HCT116 (cell line): ENCODE measurements around the gene IL23A. TPM values are rescaled to one million over a fixed set of nuclear protein-coding genes. Genes with fewer than 3 reads are reported as not detected.

ENCODE experiments used
- ATAC-seq: fragments of 200-7000 bp; cut with Tn5 transposase; 2 replicates; pipeline ENCODE4 v1.9.1; 2020; ENCODE audit warnings: mild to moderate bottlenecking, moderate library complexity
- BruUV-seq: library from RNA; stranded (reverse); fragments of 400-500 nt; replicated peaks from 2 replicates; lab custom pipeline; 2021; lab: Mats Ljungman, UMichigan
- CTCF ChIA-PET: fragments of 300-600 bp; sonication (Branson Sonifier 250); formaldehyde crosslinking; loops from one replicate; lab custom pipeline; 2021; ENCODE audit warnings: antibody characterized with exemption; lab: Charles Lee
- POLR2A ChIA-PET: fragments of 300-600, 350-600 bp; sonication (Branson Sonifier 250); formaldehyde crosslinking; loops from one replicate; lab custom pipeline; 2021; ENCODE audit warnings: antibody characterized with exemption; lab: Charles Lee
- RAD21 ChIA-PET, 2 experiments: fragments of 300-600 bp; sonication (Branson Sonifier 250); formaldehyde crosslinking; loops; one replicate each; lab custom pipeline; 2023; ENCODE audit warnings: low total read pairs in 2 of 2; ENCODE audit not compliant: uncharacterized antibody in 2 of 2, unreplicated experiment in 2 of 2, low non-redundant PET in 1 of 2; lab: Charles Lee
- DNase-seq: peaks from one replicate; pipeline ENCODE4 v3.0.0-alpha.2; 2010; ENCODE audit warnings: low read depth, low spot score
- H2AFZ ChIP-seq: fragments of 200-600 bp; shearing (Covaris generic), sonication (generic); 2 replicates; pipeline ENCODE4 v1.6.1; 2017; ENCODE audit warnings: low read depth, mixed run types, mixed read lengths, antibody characterized with exemption, low read length; ENCODE audit not compliant: poor library complexity, severe bottlenecking
- H3K27ac ChIP-seq: 2 replicates; pipeline ENCODE4 v1.5.1; 2012; ENCODE audit warnings: low read depth, low read length
- H3K27me3 ChIP-seq: fragments of 200-600 bp; sonication (generic); 2 replicates; pipeline ENCODE4 v1.6.1; 2016; ENCODE audit warnings: mixed run types, low read length, mixed read lengths; ENCODE audit not compliant: insufficient read depth
- H3K36me3 ChIP-seq, 2 experiments: fragments of 200-500 bp in 1 of 2; fragments of 200-600 bp in 1 of 2; sonication (Bioruptor generic) in 1 of 2; sonication (generic) in 1 of 2; 2 replicates each; pipeline versions ENCODE4 v1.5.1 to v1.6.1; 2014 to 2016; ENCODE audit warnings: low read length in 2 of 2, inconsistent platforms in 1 of 2, mixed read lengths in 1 of 2, mixed run types in 1 of 2; ENCODE audit not compliant: insufficient read depth in 2 of 2, control insufficient read depth in 1 of 2
- H3K4me1 ChIP-seq, 2 experiments: fragments of 200-600 bp in 1 of 2; sonication (generic) in 1 of 2; 2 replicates each; pipeline versions ENCODE4 v1.5.1 to v1.6.1; 2012 to 2017; ENCODE audit warnings: low read length in 2 of 2, inconsistent platforms in 1 of 2, mild to moderate bottlenecking in 1 of 2, mixed read lengths in 1 of 2, mixed run types in 1 of 2, moderate library complexity in 1 of 2; ENCODE audit not compliant: insufficient read depth in 2 of 2, control insufficient read depth in 1 of 2
- H3K4me2 ChIP-seq: fragments of 200-600 bp; sonication (generic); 2 replicates; pipeline ENCODE4 v1.6.1; 2017; ENCODE audit warnings: mixed run types, low read length, mixed read lengths
- H3K4me3 ChIP-seq, 2 experiments: fragments of 200-600 bp in 1 of 2; sonication (generic) in 1 of 2; replicated peaks in 1 of 2; 2 replicates each; pipeline ENCODE4 v1.5.1; 2011 to 2016; ENCODE audit warnings: low read length in 2 of 2, control low read depth in 1 of 2, low read depth in 1 of 2, mild to moderate bottlenecking in 1 of 2, mixed read lengths in 1 of 2, mixed run types in 1 of 2
- H3K79me2 ChIP-seq: fragments of 200-600 bp; sonication (generic); 2 replicates; pipeline ENCODE4 v1.6.1; 2017; ENCODE audit warnings: mild to moderate bottlenecking, mixed run types, low read length, moderate library complexity, mixed read lengths; ENCODE audit not compliant: insufficient read depth
- H3K9ac ChIP-seq: fragments of 200-600 bp; sonication (generic); 2 replicates; pipeline ENCODE4 v1.6.1; 2016; ENCODE audit warnings: low read length, mixed read lengths
- H3K9me2 ChIP-seq: fragments of 200-600 bp; sonication (generic), shearing (Covaris generic); 2 replicates; pipeline ENCODE4 v1.6.1; 2017; ENCODE audit warnings: mixed run types, mild to moderate bottlenecking, moderate library complexity; ENCODE audit not compliant: insufficient read depth
- H3K9me3 ChIP-seq, 2 experiments: fragments of 200-500 bp in 1 of 2; fragments of 200-600 bp in 1 of 2; sonication (Bioruptor generic) in 1 of 2; sonication (generic) in 1 of 2; 2 replicates each; pipeline ENCODE4 v1.6.1; 2014 to 2017; ENCODE audit warnings: low read length in 2 of 2, mixed read lengths in 2 of 2, inconsistent platforms in 1 of 2, low read depth in 1 of 2, mild to moderate bottlenecking in 1 of 2, mixed run types in 1 of 2, moderate library complexity in 1 of 2; ENCODE audit not compliant: control insufficient read depth in 1 of 2, insufficient read depth in 1 of 2
- H4K20me1 ChIP-seq: fragments of 200-600 bp; sonication (generic), shearing (Covaris generic); 2 replicates; pipeline ENCODE4 v1.6.1; 2017; ENCODE audit warnings: mixed run types, mild to moderate bottlenecking, moderate library complexity; ENCODE audit not compliant: insufficient read depth
- CBX3 ChIP-seq: IDR thresholded peaks from 2 replicates; pipeline ENCODE4 v1.6.1; 2012; ENCODE audit warnings: low read depth
- CEBPB ChIP-seq: IDR thresholded peaks from 2 replicates; pipeline ENCODE4 v1.6.1; 2012; ENCODE audit warnings: low read depth
- CTCF ChIP-seq, 3 experiments: fragments of 200-600 bp in 1 of 3; sonication (generic) in 1 of 3; IDR thresholded peaks in 2 of 3; conservative IDR thresholded peaks in 1 of 3; 2 replicates each; pipeline ENCODE4 v1.5.1; 2012 to 2017; ENCODE audit warnings: low read depth in 2 of 3, low read length in 2 of 3, antibody characterized with exemption in 1 of 3, borderline replicate concordance in 1 of 3, control low read depth in 1 of 3, mild to moderate bottlenecking in 1 of 3, mixed read lengths in 1 of 3, mixed run types in 1 of 3, moderate library complexity in 1 of 3; ENCODE audit not compliant: insufficient read depth in 1 of 3
- EGR1 ChIP-seq: IDR thresholded peaks from 2 replicates; pipeline ENCODE4 v1.6.1; 2012; ENCODE audit warnings: low read depth
- ELF1 ChIP-seq: IDR thresholded peaks from 2 replicates; pipeline ENCODE4 v1.6.1; 2012; ENCODE audit warnings: low read depth, borderline replicate concordance
- EZH2 ChIP-seq: fragments of 200-600 bp; sonication (generic); IDR thresholded peaks from 2 replicates; pipeline ENCODE4 v1.6.1; 2017; ENCODE audit warnings: antibody characterized with exemption, mixed run types
- FOSL1 ChIP-seq: IDR thresholded peaks from 2 replicates; pipeline ENCODE4 v1.6.1; 2012; ENCODE audit warnings: low read depth
- JUND ChIP-seq: IDR thresholded peaks from 2 replicates; pipeline ENCODE4 v1.6.1; 2012
- RAD21 ChIP-seq: IDR thresholded peaks from 2 replicates; pipeline ENCODE4 v1.6.1; 2012; ENCODE audit warnings: low read depth, mild to moderate bottlenecking
- SIN3A ChIP-seq: IDR thresholded peaks from 2 replicates; pipeline ENCODE4 v1.6.1; 2012; ENCODE audit warnings: low read depth
- SP1 ChIP-seq: IDR thresholded peaks from 2 replicates; pipeline ENCODE4 v1.6.1; 2012; ENCODE audit warnings: low read depth
- SRF ChIP-seq: IDR thresholded peaks from 2 replicates; pipeline ENCODE4 v1.6.1; 2012; ENCODE audit warnings: low read depth
- TCF7L2 ChIP-seq: IDR thresholded peaks from 2 replicates; pipeline ENCODE4 v1.7.0; 2011; ENCODE audit warnings: borderline replicate concordance, inconsistent platforms; ENCODE audit not compliant: insufficient read depth, insufficient read length; ENCODE audit errors: extremely low read depth
- ZBTB33 ChIP-seq: IDR thresholded peaks from 2 replicates; pipeline ENCODE4 v1.6.1; 2011; ENCODE audit warnings: mild to moderate bottlenecking, low read length, moderate library complexity; ENCODE audit not compliant: insufficient replicate concordance; ENCODE audit errors: extremely low read depth
- ZFX ChIP-seq: fragments of 450-650 bp; IDR thresholded peaks from 2 replicates; pipeline ENCODE4 v1.6.1; 2017
- intact Hi-C: fragments of 100-400 bp; cut with micrococcal nuclease; formaldehyde crosslinking; loops from 2 replicates; pipeline ENCODE4 v1.10.0; 2022
- total RNA-seq: library from RNA; stranded (reverse); gene quantifications from one replicate; pipeline ENCODE4 v1.2.1, GENCODE V29; 2021; ENCODE audit not compliant: unreplicated experiment
- TF ChIP-seq, protein P1 (sequence below): IDR thresholded peaks from 2 replicates; pipeline ENCODE4 v1.6.1; 2012; ENCODE audit warnings: low read depth
- TF ChIP-seq, protein P2 (sequence below): IDR thresholded peaks from 2 replicates; pipeline ENCODE4 v1.6.1; 2012

IL23A gene
- total RNA-seq, 1 experiment from 2014 or later, result 0.59 TPM

DNA sequence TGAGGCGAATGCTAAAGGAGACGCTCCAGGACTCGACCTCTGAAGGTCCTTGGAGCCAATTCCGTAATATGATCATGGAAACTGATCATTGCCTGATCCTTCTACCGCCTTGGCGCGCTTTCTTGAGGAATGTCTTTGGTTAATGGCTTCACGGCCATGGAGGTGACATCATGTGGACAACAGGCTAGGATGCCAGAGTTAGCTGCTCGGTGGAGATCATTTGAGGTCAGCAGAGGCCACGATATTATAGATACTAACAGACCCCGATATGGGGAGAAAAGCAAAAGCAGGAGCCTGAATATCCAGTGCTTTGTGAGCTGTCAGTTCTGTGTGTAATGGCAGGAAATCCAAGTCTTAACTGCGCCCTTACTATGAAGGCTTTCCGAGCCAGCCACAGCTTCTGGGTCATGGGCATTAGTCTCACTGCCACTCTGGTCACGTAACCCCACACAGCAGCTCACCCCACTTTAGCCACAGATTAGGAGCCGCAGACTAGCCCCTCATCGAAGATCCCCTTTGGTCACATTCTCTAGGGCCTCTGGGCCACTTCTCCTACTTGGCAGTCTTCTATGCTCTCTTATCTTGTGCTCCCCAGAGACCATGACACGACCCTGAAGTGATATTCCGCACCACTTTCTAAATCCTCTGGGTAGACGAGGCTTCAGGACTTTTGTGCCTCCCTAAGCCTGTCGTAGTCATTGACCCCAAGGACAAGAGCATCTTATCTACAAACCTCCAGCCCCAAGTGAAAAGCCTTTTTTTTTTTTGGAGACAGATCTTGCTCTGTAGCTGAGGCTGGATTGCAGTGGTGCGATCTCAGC, 37.8 kb upstream of the IL23A start (continued):
- no peak for TF ChIP-seq ELF1

GRCh38 chr12:56304276-56304675, 34.4 kb upstream of the IL23A start:
- Histone ChIP-seq H3K9me3 (no peaks in the 10 kb centered on the region), H3K9me2 (no peaks in the 10 kb centered on the region), H4K20me1 (no peaks in the 10 kb centered on the region), H3K79me2 (peaks cover 14% of the 10 kb centered on the region), H3K36me3 (peaks cover 9 to 13% of the 10 kb centered on the region in 2 experiments; a peak in 3 of 4 replicates), H3K4me1 (peaks cover 14 to 20% of the 10 kb centered on the region in 2 experiments; a peak in 3 of 4 replicates), H3K4me3 (no peak overlapping the region), H3K27me3 (no peaks in the 10 kb centered on the region), H2AFZ (no peak overlapping the region), H3K4me2 (no peak overlapping the region), H3K9ac (no peak overlapping the region), H3K27ac (no peak overlapping the region)
- intact Hi-C loops, result no loop called here
- BruUV-seq, result no TSS peak
- POLR2A ChIA-PET, result no interaction called here
- DNase-seq (no peak), ATAC-seq (no peak)
- RAD21 ChIA-PET, result interaction anchor here in 1 of 2 experiments (0.5 kb wide), 1 partner anchor 114 kb away, joined by 8 read pairs; no protein-coding TSS in a partner anchor
- CTCF ChIA-PET, result no interaction called here
- TF ChIP-seq RAD21 (no peak), JUND (no peak), EGR1 (no peak), ZBTB33 (no peak), SP1 (no peak), EZH2 (no peak), SIN3A (no peak), SRF (no peak), FOSL1 (no peak), CEBPB (no peak), TCF7L2 (no peak), ELF1 (no peak), CTCF (IDR thresholded peaks at IDR 0.05 in 2 of 3, conservative IDR thresholded peaks at IDR 0.05 in 1 of 3; ENCODE audit: borderline replicate concordance in 1 of 3, insufficient read depth in 1 of 3, low read depth in 2 of 3, low read length in 2 of 3) (no peak), ZFX (no peak), CBX3 (no peak)
- TF ChIP-seq, protein P1, sequence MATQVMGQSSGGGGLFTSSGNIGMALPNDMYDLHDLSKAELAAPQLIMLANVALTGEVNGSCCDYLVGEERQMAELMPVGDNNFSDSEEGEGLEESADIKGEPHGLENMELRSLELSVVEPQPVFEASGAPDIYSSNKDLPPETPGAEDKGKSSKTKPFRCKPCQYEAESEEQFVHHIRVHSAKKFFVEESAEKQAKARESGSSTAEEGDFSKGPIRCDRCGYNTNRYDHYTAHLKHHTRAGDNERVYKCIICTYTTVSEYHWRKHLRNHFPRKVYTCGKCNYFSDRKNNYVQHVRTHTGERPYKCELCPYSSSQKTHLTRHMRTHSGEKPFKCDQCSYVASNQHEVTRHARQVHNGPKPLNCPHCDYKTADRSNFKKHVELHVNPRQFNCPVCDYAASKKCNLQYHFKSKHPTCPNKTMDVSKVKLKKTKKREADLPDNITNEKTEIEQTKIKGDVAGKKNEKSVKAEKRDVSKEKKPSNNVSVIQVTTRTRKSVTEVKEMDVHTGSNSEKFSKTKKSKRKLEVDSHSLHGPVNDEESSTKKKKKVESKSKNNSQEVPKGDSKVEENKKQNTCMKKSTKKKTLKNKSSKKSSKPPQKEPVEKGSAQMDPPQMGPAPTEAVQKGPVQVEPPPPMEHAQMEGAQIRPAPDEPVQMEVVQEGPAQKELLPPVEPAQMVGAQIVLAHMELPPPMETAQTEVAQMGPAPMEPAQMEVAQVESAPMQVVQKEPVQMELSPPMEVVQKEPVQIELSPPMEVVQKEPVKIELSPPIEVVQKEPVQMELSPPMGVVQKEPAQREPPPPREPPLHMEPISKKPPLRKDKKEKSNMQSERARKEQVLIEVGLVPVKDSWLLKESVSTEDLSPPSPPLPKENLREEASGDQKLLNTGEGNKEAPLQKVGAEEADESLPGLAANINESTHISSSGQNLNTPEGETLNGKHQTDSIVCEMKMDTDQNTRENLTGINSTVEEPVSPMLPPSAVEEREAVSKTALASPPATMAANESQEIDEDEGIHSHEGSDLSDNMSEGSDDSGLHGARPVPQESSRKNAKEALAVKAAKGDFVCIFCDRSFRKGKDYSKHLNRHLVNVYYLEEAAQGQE, result no peak
- TF ChIP-seq, protein P2, sequence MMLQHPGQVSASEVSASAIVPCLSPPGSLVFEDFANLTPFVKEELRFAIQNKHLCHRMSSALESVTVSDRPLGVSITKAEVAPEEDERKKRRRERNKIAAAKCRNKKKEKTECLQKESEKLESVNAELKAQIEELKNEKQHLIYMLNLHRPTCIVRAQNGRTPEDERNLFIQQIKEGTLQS, result no peak
